GM12878 (cell line): Measurements from ENCODE around the gene MIPOL1. TPM values are rescaled to one million over a fixed set of nuclear protein-coding genes. Genes with fewer than 3 reads are reported as not detected.
A peak's percentile ranks its signal among the peaks of the same experiment; 100 is the strongest.

Experiments
- ATAC-seq: fragments of 200-7000 bp; cut with Tn5 transposase; 3 replicates; pipeline ENCODE4 v1.9.1; 2020; ENCODE audit warnings: mild to moderate bottlenecking, moderate library complexity
- BruUV-seq: library from RNA; stranded (reverse); fragments of 400-500 nt; replicated peaks from 2 replicates; lab custom pipeline; 2021; lab: Mats Ljungman, UMichigan
- CTCF ChIA-PET: fragments of 300-600 bp; sonication (Branson Sonifier 250); formaldehyde crosslinking; extraction: SDS; loops from one replicate; lab custom pipeline; 2021; ENCODE audit warnings: inconsistent platforms; lab: Yijun Ruan, JAX
- POLR2A ChIA-PET: fragments of 350-600 bp; formaldehyde crosslinking; extraction: SDS; loops from one replicate; lab custom pipeline; 2021; ENCODE audit warnings: inconsistent platforms; lab: Charles Lee
- RAD21 ChIA-PET: fragments of 300-600 bp; sonication (Branson Sonifier 250); formaldehyde crosslinking; loops from one replicate; lab custom pipeline; 2023; ENCODE audit warnings: antibody characterized with exemption; ENCODE audit not compliant: unreplicated experiment; lab: Charles Lee
- SMC1A ChIA-PET: fragments of 300-600 bp; sonication (Branson Sonifier 250); formaldehyde crosslinking; loops from one replicate; lab custom pipeline; 2023; ENCODE audit not compliant: unreplicated experiment, uncharacterized antibody; lab: Charles Lee
- DNase-seq: peaks from one replicate; pipeline ENCODE4 v3.0.0-alpha.2; 2011; ENCODE audit warnings: low read depth, low spot score
- FAIRE-seq: peaks from 3 replicates; lab custom pipeline; 2011; peaks lifted over from hg19 to GRCh38; lab: Jason Lieb, UNC
- H2AFZ ChIP-seq: 2 replicates; pipeline ENCODE4 v1.6.0; 2011; ENCODE audit warnings: low read depth, low read length, control low read depth; ENCODE audit not compliant: control insufficient read depth
- H3K27ac ChIP-seq: 2 replicates; pipeline ENCODE4 v1.5.1; 2011; ENCODE audit warnings: control low read depth; ENCODE audit not compliant: control insufficient read depth, insufficient read depth
- H3K27me3 ChIP-seq, 2 experiments: replicated peaks in 1 of 2; 2 replicates each; pipeline versions ENCODE4 v1.6.0 to v1.6.1; 2011; ENCODE audit warnings: low read length in 1 of 2; ENCODE audit not compliant: control insufficient read depth in 2 of 2, insufficient read depth in 2 of 2
- H3K36me3 ChIP-seq, 2 experiments: 2 replicates each; pipeline ENCODE4 v1.5.1; 2011; ENCODE audit warnings: low read length in 1 of 2; ENCODE audit not compliant: control insufficient read depth in 2 of 2, insufficient read depth in 2 of 2
- H3K4me1 ChIP-seq: 2 replicates; pipeline ENCODE4 v1.6.1; 2011; ENCODE audit warnings: mild to moderate bottlenecking, low read length, moderate library complexity, mixed read lengths; ENCODE audit not compliant: control insufficient read depth, insufficient read depth
- H3K4me2 ChIP-seq: 2 replicates; pipeline ENCODE4 v1.6.0; 2011; ENCODE audit warnings: control low read depth; ENCODE audit not compliant: control insufficient read depth, insufficient read depth
- H3K4me3 ChIP-seq: fragments of 200-600 bp; sonication (generic); 2 replicates; pipeline ENCODE4 v1.5.1; 2016
- H3K79me2 ChIP-seq: 2 replicates; pipeline ENCODE4 v1.6.0; 2011; ENCODE audit warnings: low read length; ENCODE audit not compliant: control insufficient read depth, insufficient read depth
- H3K9ac ChIP-seq: 2 replicates; pipeline ENCODE4 v1.8.0; 2011; ENCODE audit warnings: low read length, control low read depth, mixed read lengths; ENCODE audit not compliant: control insufficient read depth, insufficient read depth
- H3K9me3 ChIP-seq: replicated peaks from 3 replicates; pipeline ENCODE4 v1.5.1; 2011; ENCODE audit warnings: mild to moderate bottlenecking, low read length; ENCODE audit not compliant: control insufficient read depth, insufficient read depth
- H4K20me1 ChIP-seq: 2 replicates; pipeline ENCODE4 v1.6.0; 2011; ENCODE audit not compliant: control insufficient read depth, insufficient read depth
- FOXK2 ChIP-seq: fragments of 450-650 bp; IDR thresholded peaks from 2 replicates; pipeline ENCODE4 v1.6.1; 2017; ENCODE audit warnings: mild to moderate bottlenecking, moderate library complexity
- NR2C2 ChIP-seq: IDR thresholded peaks from 2 replicates; pipeline ENCODE4 v1.6.1; 2011; ENCODE audit warnings: borderline replicate concordance, low read depth; ENCODE audit not compliant: control insufficient read depth, insufficient read length
- WGBS: methylation state at CpG from one replicate; pipeline ENCODE4 v1.1.6; 2016; ENCODE audit warnings: low lambda C conversion rate; ENCODE audit not compliant: insufficient replicate concordance, insufficient coverage; ENCODE audit errors: missing lambda C conversion rate; 5-methylcytosine and 5-hydroxymethylcytosine counted together
- in situ Hi-C: fragments of 300-500 bp; cut with MboI; formaldehyde crosslinking; loops from 9 replicates; pipeline ENCODE4 v1.14.3; 2018; ENCODE audit warnings: mixed read lengths
- intact Hi-C: fragments of 100-400 bp; cut with micrococcal nuclease; formaldehyde crosslinking; loops from one replicate; pipeline ENCODE4 v1.14.2; 2022; ENCODE audit not compliant: unreplicated experiment
- polyA plus RNA-seq, 11 experiments: library from polyadenylated mRNA; depleted of rRNA in 4 of 11; unstranded in 6 of 11; stranded (reverse) in 5 of 11; fragments of >200 nt; fragmentation: Nextera tagmentation in 4 of 11; fragmentation: Illumina TruSeq in 1 of 11; extraction: Ambion mirVana in 4 of 11; extraction: Trizol in 1 of 11; gene quantifications; 1 replicate in 1 of 11; 2 replicates in 10 of 11; pipeline versions ENCODE4 v1.2.1 to v1.2.3, GENCODE V29; 2011 to 2016; ENCODE audit warnings: inconsistent platforms in 2 of 11, missing spikeins in 2 of 11, low read depth in 1 of 11
- total RNA-seq, 4 experiments: library from RNA; depleted of rRNA in 3 of 4; stranded (reverse); fragments of >200 nt in 3 of 4; fragmentation: Illumina TruSeq in 1 of 4; extraction: Trizol in 1 of 4; gene quantifications; 2 replicates each; pipeline versions ENCODE4 v1.2.1 to v1.2.3, GENCODE V29; 2013 to 2021
- TF ChIP-seq, protein P1 (sequence below): fragments of 450-650 bp; formaldehyde crosslinking; IDR thresholded peaks from 2 replicates; pipeline ENCODE4 v1.4.0; 2022; ENCODE audit warnings: mild to moderate bottlenecking, moderate library complexity

Gene MIPOL1
- total and polyA plus RNA-seq, 10 of the 15 experiments (the other 5 are each of a cell fraction or from before 2014, with no cell fraction given), result 0.06 TPM; not detected in 9

DNA sequence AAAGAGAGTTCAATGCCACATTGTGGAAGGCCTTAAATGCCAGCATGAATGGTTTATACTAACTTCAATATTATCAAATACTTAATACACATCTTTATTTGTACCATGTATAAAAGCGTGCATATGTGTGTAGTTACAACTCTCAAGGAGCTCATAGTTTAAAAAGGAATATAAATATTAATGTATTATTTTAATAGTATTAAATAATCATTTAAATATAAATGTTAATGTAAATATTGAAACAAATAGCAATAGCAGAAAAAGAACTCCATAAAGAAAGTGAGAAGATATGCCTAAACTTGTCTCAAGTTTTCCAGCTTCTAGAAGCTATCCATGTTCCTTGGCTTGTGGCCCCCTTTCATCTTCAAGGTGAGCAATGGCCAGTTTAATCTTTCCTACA is 215.3 kb downstream of the MIPOL1 start (continued):
- TF ChIP-seq, protein P1, sequence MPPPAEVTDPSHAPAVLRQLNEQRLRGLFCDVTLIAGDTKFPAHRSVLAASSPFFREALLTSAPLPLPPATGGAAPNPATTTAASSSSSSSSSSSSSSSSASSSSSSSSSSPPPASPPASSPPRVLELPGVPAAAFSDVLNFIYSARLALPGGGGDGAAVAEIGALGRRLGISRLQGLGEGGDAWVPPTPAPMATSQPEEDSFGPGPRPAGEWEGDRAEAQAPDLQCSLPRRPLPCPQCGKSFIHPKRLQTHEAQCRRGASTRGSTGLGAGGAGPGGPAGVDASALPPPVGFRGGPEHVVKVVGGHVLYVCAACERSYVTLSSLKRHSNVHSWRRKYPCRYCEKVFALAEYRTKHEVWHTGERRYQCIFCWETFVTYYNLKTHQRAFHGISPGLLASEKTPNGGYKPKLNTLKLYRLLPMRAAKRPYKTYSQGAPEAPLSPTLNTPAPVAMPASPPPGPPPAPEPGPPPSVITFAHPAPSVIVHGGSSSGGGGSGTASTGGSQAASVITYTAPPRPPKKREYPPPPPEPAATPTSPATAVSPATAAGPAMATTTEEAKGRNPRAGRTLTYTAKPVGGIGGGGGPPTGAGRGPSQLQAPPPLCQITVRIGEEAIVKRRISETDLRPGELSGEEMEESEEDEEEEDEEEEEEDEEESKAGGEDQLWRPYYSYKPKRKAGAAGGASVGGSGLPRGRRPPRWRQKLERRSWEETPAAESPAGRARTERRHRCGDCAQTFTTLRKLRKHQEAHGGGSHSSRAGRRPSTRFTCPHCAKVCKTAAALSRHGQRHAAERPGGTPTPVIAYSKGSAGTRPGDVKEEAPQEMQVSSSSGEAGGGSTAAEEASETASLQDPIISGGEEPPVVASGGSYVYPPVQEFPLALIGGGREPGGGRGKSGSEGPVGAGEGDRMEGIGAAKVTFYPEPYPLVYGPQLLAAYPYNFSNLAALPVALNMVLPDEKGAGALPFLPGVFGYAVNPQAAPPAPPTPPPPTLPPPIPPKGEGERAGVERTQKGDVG, result no peak

DNA sequence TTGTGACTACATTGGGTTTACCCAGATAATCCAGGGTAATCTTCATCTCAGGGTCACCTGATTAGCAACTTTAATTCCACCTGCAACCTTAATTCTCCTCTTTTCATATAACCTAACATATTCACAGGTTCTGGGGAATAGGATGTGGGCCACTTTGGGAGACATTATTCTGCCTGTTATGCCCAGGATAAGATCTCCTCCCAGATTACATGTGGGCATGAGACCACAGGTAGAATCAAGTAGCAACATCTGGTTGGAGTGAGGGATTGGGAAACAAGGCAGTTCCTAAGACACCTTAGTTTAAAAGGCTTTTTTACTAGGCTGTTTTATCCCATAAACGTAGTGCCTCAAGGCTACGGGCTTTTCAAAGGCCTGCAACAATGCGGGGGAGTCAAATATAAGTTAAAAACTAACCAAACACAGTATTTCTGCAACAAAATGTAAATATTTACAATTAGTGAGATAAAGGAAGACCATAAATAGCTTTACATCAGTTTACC is 215.8 kb downstream of the MIPOL1 start:
- Histone ChIP-seq H3K27me3 (no peaks in the 10 kb centered on the region), H3K4me3 (no peak overlapping the region), H4K20me1 (no peaks in the 10 kb centered on the region), H3K9me3 (no peaks in the 10 kb centered on the region), H3K27ac (no peak overlapping the region), H3K36me3 (no peaks in the 10 kb centered on the region), H3K9ac (no peak overlapping the region), H3K4me2 (no peak overlapping the region), H3K4me1 (no peaks in the 10 kb centered on the region)
- ChIA-PET SMC1A (no interaction called here), CTCF (no interaction called here), POLR2A (no interaction called here)
- ATAC-seq, result no peak
- FAIRE-seq, result no peak
- WGBS, result 35% methylated on average over 3 of the region's 3 CpGs
- no TSS peak for BruUV-seq
- intact Hi-C loops, result no loop called here
- TF ChIP-seq FOXK2 (0 out of 2 replicates have a peak, but pooled peaks have one; percentile 19), NR2C2 (no peak)
- TF ChIP-seq, all 136 proteins: peak for 1
- RAD21 ChIA-PET, result no interaction called here
- no peak for DNase-seq
- in situ Hi-C loops, result no loop called here
- no peak overlapping the region for H2AFZ ChIP-seq
- no peaks in the 10 kb centered on the region for H3K79me2 ChIP-seq
